Upper lobe of left lung (tissue), 6 donors: Measurements from ENCODE around the gene SAMD3. TPM values are rescaled to one million over a fixed set of nuclear protein-coding genes. Genes with fewer than 3 reads are reported as not detected.

Experiments used
- ATAC-seq, 2 donors: fragments of 200-7000 bp; cut with Tn5 transposase; one replicate each; pipeline ENCODE4 v1.9.1; 2022; ENCODE audit warnings: mild to moderate bottlenecking in 2 of 2, moderate library complexity in 2 of 2; ENCODE audit not compliant: low FRiP score in 2 of 2
- DNase-seq, 2 donors: peaks; one replicate each; pipeline ENCODE4 v3.0.0-alpha.2; 2019 to 2020
- H3K27ac ChIP-seq, 4 donors: fragments of 200-600 bp; sonication (generic); one replicate each; pipeline ENCODE4 v1.5.1; 2016 to 2019
- H3K27me3 ChIP-seq, 4 donors: fragments of 200-600 bp; sonication (generic); one replicate each; pipeline ENCODE4 v1.5.1; 2017 to 2019
- H3K36me3 ChIP-seq, 4 donors: fragments of 200-600 bp; sonication (generic); one replicate each; pipeline ENCODE4 v1.5.1; 2016 to 2019
- H3K4me1 ChIP-seq, 4 donors: fragments of 200-600 bp; sonication (generic); one replicate each; pipeline ENCODE4 v1.5.1; 2018 to 2019
- H3K4me3 ChIP-seq, 4 donors: fragments of 200-600 bp; sonication (generic); one replicate each; pipeline ENCODE4 v1.5.1; 2017 to 2019; ENCODE audit warnings: mild to moderate bottlenecking in 2 of 4, moderate library complexity in 1 of 4
- H3K9me3 ChIP-seq, 4 donors: fragments of 200-600 bp; sonication (generic); one replicate each; pipeline ENCODE4 v1.5.1; 2018 to 2019
- EP300 ChIP-seq, 4 donors: sonication (generic); formaldehyde crosslinking; IDR thresholded peaks; one replicate each; pipeline ENCODE4 v1.5.1; 2017; ENCODE audit warnings: antibody characterized with exemption in 4 of 4, control low read depth in 2 of 4
- POLR2A ChIP-seq, 4 donors: fragments of 450-650 bp; IDR thresholded peaks; one replicate each; pipeline ENCODE4 v1.5.1; 2016 to 2017; ENCODE audit warnings: antibody characterized with exemption in 4 of 4, mild to moderate bottlenecking in 2 of 4
- POLR2AphosphoS5 ChIP-seq, 2 donors: sonication (generic); formaldehyde crosslinking; IDR thresholded peaks; one replicate each; pipeline ENCODE4 v1.5.1; 2017; ENCODE audit warnings: antibody characterized with exemption in 2 of 2
- WGBS, 2 donors: methylation state at CpG; one replicate each; pipeline ENCODE4 v1.1.5; 2017 to 2018; 5-methylcytosine and 5-hydroxymethylcytosine counted together
- total RNA-seq, 6 donors: library from RNA; depleted of rRNA in 4 of 6; stranded (reverse); fragments of >200 nt in 4 of 6; gene quantifications; one replicate each; pipeline versions ENCODE4 v1.1.0 to v1.2.1, GENCODE V29; 2016 to 2021
- TF ChIP-seq, protein P1 (sequence below), 6 experiments: fragments of 450-650 bp in 4 of 6; fragments of 200-600 bp in 2 of 6; sonication (generic) in 2 of 6; IDR thresholded peaks; one replicate each; pipeline ENCODE4 v1.5.1; 2016 to 2019; ENCODE audit warnings: antibody characterized with exemption in 6 of 6
- donor health status: DM: no; HTN: no; CAD: no; lungs with moderate emphysema.
- donor health status: DM: no; HTN: yes; CAD: no; lungs with severe emphysema.

The SAMD3 gene
- total RNA-seq, 6 donors from 2014 or later = 2.8 to 11.4 (median 5.2) TPM

DNA sequence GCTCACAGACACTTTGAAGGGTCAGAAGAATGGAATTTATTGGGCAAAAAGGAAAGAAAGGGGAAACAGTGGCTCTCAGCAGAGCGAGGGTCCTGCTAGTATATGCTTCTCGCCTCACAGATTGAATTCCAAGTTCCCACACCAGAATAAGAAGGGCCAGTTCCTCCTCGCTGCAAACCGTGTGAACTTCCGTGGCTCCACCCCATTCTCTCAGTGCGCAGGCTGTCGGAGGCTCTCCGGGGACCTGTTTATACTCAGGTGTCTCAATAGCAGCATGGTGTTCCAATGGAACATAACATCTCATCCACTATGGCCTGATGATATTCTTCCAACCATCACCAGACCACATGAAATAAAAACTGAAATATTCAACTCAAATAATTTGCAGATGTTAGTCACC is 4.6 kb downstream of the SAMD3 start:
- H3K4me3 ChIP-seq = no peak overlapping the region
- no peaks in the 10 kb centered on the region for H3K27me3 ChIP-seq
- H3K36me3 ChIP-seq = no peaks in the 10 kb centered on the region
- H3K27ac ChIP-seq = no peak overlapping the region
- no peaks in the 10 kb centered on the region for H3K9me3 ChIP-seq
- no peak for ATAC-seq
- no peak for DNase-seq
- TF ChIP-seq POLR2A (IDR thresholded peaks at IDR 0.05) (no peak), POLR2AphosphoS5 (IDR thresholded peaks at IDR 0.05) (no peak), EP300 (IDR thresholded peaks at IDR 0.05) (no peak)
- TF ChIP-seq, protein P1, sequence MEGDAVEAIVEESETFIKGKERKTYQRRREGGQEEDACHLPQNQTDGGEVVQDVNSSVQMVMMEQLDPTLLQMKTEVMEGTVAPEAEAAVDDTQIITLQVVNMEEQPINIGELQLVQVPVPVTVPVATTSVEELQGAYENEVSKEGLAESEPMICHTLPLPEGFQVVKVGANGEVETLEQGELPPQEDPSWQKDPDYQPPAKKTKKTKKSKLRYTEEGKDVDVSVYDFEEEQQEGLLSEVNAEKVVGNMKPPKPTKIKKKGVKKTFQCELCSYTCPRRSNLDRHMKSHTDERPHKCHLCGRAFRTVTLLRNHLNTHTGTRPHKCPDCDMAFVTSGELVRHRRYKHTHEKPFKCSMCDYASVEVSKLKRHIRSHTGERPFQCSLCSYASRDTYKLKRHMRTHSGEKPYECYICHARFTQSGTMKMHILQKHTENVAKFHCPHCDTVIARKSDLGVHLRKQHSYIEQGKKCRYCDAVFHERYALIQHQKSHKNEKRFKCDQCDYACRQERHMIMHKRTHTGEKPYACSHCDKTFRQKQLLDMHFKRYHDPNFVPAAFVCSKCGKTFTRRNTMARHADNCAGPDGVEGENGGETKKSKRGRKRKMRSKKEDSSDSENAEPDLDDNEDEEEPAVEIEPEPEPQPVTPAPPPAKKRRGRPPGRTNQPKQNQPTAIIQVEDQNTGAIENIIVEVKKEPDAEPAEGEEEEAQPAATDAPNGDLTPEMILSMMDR (IDR thresholded peaks at IDR 0.05) = no peak
- 77 to 89% methylated on average over 8 of the region's 8 CpGs for WGBS, 2 donors
- no peaks in the 10 kb centered on the region for H3K4me1 ChIP-seq

DNA sequence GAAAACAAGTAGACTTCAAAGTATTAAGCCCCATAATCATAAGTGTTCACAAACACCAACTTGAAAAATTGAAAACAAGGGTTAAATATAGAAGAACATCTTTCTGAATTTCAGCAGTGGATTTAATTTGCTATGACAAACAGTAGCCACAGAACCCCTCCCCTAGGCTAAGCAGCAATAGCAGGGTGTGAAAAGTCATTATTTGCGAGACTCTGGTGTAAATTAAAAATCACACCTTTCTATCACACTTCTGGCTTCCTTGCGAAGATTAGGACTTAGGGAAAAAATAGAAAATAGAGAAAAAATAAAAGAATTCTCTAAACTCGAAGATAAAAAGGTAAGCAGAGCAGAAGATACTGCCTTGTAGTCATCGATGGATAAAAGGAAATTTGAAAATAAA is 6.1 kb downstream of the SAMD3 start:
- ATAC-seq (no peak), DNase-seq (no peak)
- Histone ChIP-seq H3K4me3 (no peak overlapping the region), H3K27ac (no peak overlapping the region), H3K36me3 (no peaks in the 10 kb centered on the region), H3K4me1 (no peaks in the 10 kb centered on the region), H3K9me3 (no peaks in the 10 kb centered on the region), H3K27me3 (no peaks in the 10 kb centered on the region)
- TF ChIP-seq, protein P1 (IDR thresholded peaks at IDR 0.05) = no peak
- TF ChIP-seq EP300 (IDR thresholded peaks at IDR 0.05) (no peak), POLR2AphosphoS5 (IDR thresholded peaks at IDR 0.05) (no peak), POLR2A (IDR thresholded peaks at IDR 0.05) (no peak)
- 59 to 65% methylated on average over 4 of the region's 4 CpGs for WGBS, 2 donors

DNA sequence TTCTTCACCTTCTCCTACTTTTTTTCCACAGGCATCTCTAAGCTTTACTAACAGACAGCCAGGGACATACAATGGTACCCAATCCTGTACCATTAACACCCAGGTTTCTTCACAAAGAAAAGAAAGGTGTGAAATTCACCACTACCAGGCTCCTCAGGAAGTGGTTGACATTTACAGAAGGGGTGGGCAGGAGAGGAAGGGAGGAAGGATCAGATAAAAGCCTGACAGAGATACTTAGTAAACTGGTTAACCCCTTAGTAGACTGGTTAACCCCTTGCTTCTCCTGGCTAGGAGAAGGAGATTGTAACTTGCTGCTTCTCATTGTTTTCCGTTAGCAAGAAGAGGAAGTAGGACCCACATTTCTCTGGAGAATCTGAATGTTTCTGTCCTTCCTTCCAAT is 7.2 kb downstream of the SAMD3 start:
- DNase-seq (no peak), ATAC-seq (no peak)
- H3K4me1 ChIP-seq = no peaks in the 10 kb centered on the region
- no peaks in the 10 kb centered on the region for H3K36me3 ChIP-seq
- no peaks in the 10 kb centered on the region for H3K9me3 ChIP-seq
- H3K4me3 ChIP-seq = no peak overlapping the region
- H3K27me3 ChIP-seq = no peaks in the 10 kb centered on the region
- no peak overlapping the region for H3K27ac ChIP-seq
- no peak for TF ChIP-seq EP300 (IDR thresholded peaks at IDR 0.05)
- no peak for TF ChIP-seq POLR2AphosphoS5 (IDR thresholded peaks at IDR 0.05)
- TF ChIP-seq, protein P1 (IDR thresholded peaks at IDR 0.05) = no peak
- TF ChIP-seq POLR2A (IDR thresholded peaks at IDR 0.05) = no peak
- 18 to 36% methylated on average over 1 of the region's 1 CpG for WGBS, 2 donors

- TF ChIP-seq POLR2A (IDR thresholded peaks at IDR 0.05) = no peak
- no peak for DNase-seq
- Histone ChIP-seq H3K27ac (no peak overlapping the region), H3K36me3 (no peaks in the 10 kb centered on the region), H3K4me1 (no peaks in the 10 kb centered on the region), H3K9me3 (no peaks in the 10 kb centered on the region), H3K4me3 (no peak overlapping the region), H3K27me3 (no peaks in the 10 kb centered on the region)
- no peak for ATAC-seq
- 22 to 26% methylated on average over 2 of the region's 2 CpGs for WGBS, 2 donors
These were observed 10.4 kb downstream of the SAMD3 start for GRCh38 chr6:130212215-130212874.

GRCh38 chr6:130211691-130212090 is 11.1 kb downstream of the SAMD3 start:
- no peaks in the 10 kb centered on the region for H3K27me3 ChIP-seq
- no peak for TF ChIP-seq EP300 (IDR thresholded peaks at IDR 0.05)
- TF ChIP-seq POLR2AphosphoS5 (IDR thresholded peaks at IDR 0.05) = no peak
- TF ChIP-seq, protein P1 (IDR thresholded peaks at IDR 0.05) = no peak
- TF ChIP-seq POLR2A (IDR thresholded peaks at IDR 0.05) = no peak
- no peaks in the 10 kb centered on the region for H3K9me3 ChIP-seq
- DNase-seq = no peak
- WGBS, 2 donors = 81 to 89% methylated on average over 3 of the region's 3 CpGs
- no peak overlapping the region for H3K27ac ChIP-seq
- H3K4me1 ChIP-seq = no peaks in the 10 kb centered on the region
- no peak for ATAC-seq
- no peaks in the 10 kb centered on the region for H3K36me3 ChIP-seq
- no peak overlapping the region for H3K4me3 ChIP-seq
